Esophagus squamous epithelium (tissue), 5 donors: ENCODE results near the gene UNK. TPM values are rescaled to one million over a fixed set of nuclear protein-coding genes. Genes with fewer than 3 reads are reported as not detected.

Source experiments
- DNase-seq: peaks from one replicate; lab custom pipeline; 2025; lab: John Stamatoyannopoulos, UW
- H3K27ac ChIP-seq, 4 donors: fragments of 200-600 bp; sonication (generic); one replicate each; pipeline ENCODE4 v1.5.1; 2016 to 2019; ENCODE audit warnings: mild to moderate bottlenecking in 1 of 4
- H3K27me3 ChIP-seq, 4 donors: fragments of 200-600 bp; sonication (generic); 1 replicate in 3 of 4; 2 replicates in 1 of 4; pipeline versions ENCODE4 v1.5.1 to v1.6.0; 2017 to 2021; ENCODE audit warnings: antibody characterized with exemption in 1 of 4
- H3K36me3 ChIP-seq, 3 donors: fragments of 200-600 bp; sonication (generic); one replicate each; pipeline ENCODE4 v1.5.1; 2016 to 2019
- H3K4me1 ChIP-seq, 3 donors: fragments of 200-600 bp; sonication (generic); one replicate each; pipeline ENCODE4 v1.5.1; 2017 to 2019
- H3K4me3 ChIP-seq, 4 donors: fragments of 200-600 bp; sonication (generic); 1 replicate in 3 of 4; 2 replicates in 1 of 4; pipeline ENCODE4 v1.5.1; 2016 to 2019; ENCODE audit warnings: mild to moderate bottlenecking in 2 of 4, moderate library complexity in 1 of 4
- H3K9me3 ChIP-seq, 3 donors: fragments of 200-600 bp; sonication (generic); one replicate each; pipeline ENCODE4 v1.5.1; 2016 to 2019
- CTCF ChIP-seq, 6 experiments: fragments of 450-650 bp in 4 of 6; fragments of 200-600 bp in 2 of 6; sonication (generic) in 2 of 6; IDR thresholded peaks; one replicate each; pipeline ENCODE4 v1.5.1; 2016 to 2019; ENCODE audit warnings: antibody characterized with exemption in 6 of 6, mild to moderate bottlenecking in 4 of 6, moderate library complexity in 4 of 6
- POLR2A ChIP-seq, 4 donors: fragments of 450-650 bp; IDR thresholded peaks; one replicate each; pipeline ENCODE4 v1.6.1; 2017; ENCODE audit warnings: antibody characterized with exemption in 4 of 4, mild to moderate bottlenecking in 4 of 4, moderate library complexity in 3 of 4
- WGBS, 2 donors: methylation state at CpG; one replicate each; pipeline ENCODE4 v1.1.5; 2018; 5-methylcytosine and 5-hydroxymethylcytosine counted together
- intact Hi-C: fragments of 100-400 bp; cut with DNase I; formaldehyde crosslinking; loops from one replicate; pipeline ENCODE4 v1.15.0; 2022
- total RNA-seq, 4 donors: library from RNA; depleted of rRNA; stranded (reverse); fragments of >200 nt; gene quantifications; one replicate each; pipeline ENCODE4 v1.1.0, GENCODE V29; 2016
- donor health status: DM: yes; HTN: yes; CAD: no.

UNK gene
- total RNA-seq, 4 donors from 2014 or later: 14.8 to 27.3 (median 20.4) TPM

DNA sequence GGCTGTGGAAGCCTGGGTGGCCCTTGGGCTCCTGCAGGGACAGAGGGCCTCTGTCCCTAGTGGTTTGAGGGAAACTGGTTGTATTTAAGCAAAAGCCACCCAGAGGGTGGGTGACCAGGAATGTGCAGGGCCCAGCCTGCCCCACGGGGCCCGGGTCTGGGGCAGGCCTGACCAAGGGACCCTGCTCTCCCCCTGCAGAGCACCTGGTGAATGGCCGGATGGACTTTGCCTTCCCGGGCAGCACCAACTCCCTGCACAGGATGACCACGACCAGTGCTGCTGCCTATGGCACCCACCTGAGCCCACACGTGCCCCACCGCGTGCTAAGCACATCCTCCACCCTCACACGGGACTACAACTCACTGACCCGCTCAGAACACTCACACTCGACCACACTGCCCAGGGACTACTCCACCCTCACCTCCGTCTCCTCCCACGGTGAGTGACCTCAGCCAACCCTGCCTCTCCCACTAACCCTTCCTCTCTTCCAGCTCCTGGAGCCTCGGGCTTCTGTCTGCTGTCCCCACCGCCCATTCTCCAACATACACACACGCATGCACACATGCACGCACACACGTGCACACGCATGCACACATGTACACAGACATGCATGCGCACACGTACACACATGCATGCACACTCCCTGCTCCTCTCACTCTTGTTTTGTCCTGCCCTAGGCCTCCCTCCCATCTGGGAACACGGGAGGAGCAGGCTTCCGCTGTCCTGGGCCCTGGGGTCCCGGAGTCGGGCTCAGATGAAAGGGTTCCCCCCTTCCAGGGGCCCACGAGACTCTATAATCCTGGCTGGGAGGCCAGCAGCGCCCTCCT is 30.0 kb upstream of the UNK start:
- peaks cover 12 to 50% (median 16%) of the 10 kb centered on the region in 3 donors for H3K4me1 ChIP-seq
- TF ChIP-seq CTCF (IDR thresholded peaks at IDR 0.05) (no peak), POLR2A (IDR thresholded peaks at IDR 0.05) (no peak)
- H3K4me3 ChIP-seq: peak overlapping the region in 2 of 4 donors; percentile 43 to 66
- no peaks in the 10 kb centered on the region for H3K9me3 ChIP-seq
- peak overlapping the region in 1 of 4 donors; percentile 70 for H3K27ac ChIP-seq
- intact Hi-C loops: loop anchor here (5.0 to 10.0 kb wide), 3 partner anchors 82 to 250 kb away; partner anchors contain the start of gene SMIM5
- H3K36me3 ChIP-seq: peaks cover 12 to 100% (median 45%) of the 10 kb centered on the region in 3 donors
- DNase-seq: no peak
- WGBS, 2 donors: 67 to 74% methylated on average over 17 to 19 of the region's 27 CpGs
- H3K27me3 ChIP-seq: no peaks in the 10 kb centered on the region

- DNase-seq: no peak
- peaks cover 12 to 98% (median 45%) of the 10 kb centered on the region in 3 donors for H3K36me3 ChIP-seq
Measured at GRCh38 chr17:75755205-75755901, 29.3 kb upstream of the UNK start.

DNA sequence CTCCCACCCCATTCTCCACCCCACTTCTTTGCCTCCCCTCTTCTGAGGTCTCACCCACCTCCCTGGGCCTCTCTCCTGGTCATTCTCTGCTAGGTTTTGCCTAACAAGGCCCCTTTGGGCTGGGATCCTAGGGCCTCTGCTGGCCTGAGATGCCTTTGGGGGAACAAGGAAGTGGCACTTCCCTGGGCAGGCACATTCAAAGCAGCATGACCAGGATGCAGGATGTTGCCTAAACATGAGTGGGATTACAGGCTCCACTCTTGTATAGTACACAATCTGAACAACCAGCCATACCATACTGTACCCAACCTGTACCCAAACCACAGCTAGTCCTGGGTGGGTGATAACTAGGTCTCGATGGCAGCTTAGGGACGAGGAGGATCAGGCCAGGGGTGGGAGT is 28.6 kb upstream of the UNK start:
- Histone ChIP-seq H3K4me3 (no peak overlapping the region), H3K9me3 (no peaks in the 10 kb centered on the region), H3K4me1 (peaks cover 12 to 49% (median 23%) of the 10 kb centered on the region in 3 donors), H3K36me3 (peaks cover 12 to 96% (median 39%) of the 10 kb centered on the region in 3 donors), H3K27ac (no peak overlapping the region), H3K27me3 (no peaks in the 10 kb centered on the region)
- TF ChIP-seq POLR2A (IDR thresholded peaks at IDR 0.05) (no peak), CTCF (IDR thresholded peaks at IDR 0.05) (no peak)
- intact Hi-C loops: loop anchor here (10.0 kb wide), 1 partner anchor 251 kb away; no protein-coding TSS in a partner anchor
- WGBS, 2 donors: no CpG with 5 or more reads among the region's 2 CpGs
- no peak for DNase-seq

More at GRCh38 chr17:75755205-75755901, 29.3 kb upstream of the UNK start:
- H3K4me3 ChIP-seq: no peak overlapping the region
- no peaks in the 10 kb centered on the region for H3K9me3 ChIP-seq
- TF ChIP-seq POLR2A (IDR thresholded peaks at IDR 0.05) (no peak), CTCF (IDR thresholded peaks at IDR 0.05) (no peak)
- intact Hi-C loops: loop anchor here (10.0 kb wide), 1 partner anchor 251 kb away; no protein-coding TSS in a partner anchor
- no peaks in the 10 kb centered on the region for H3K27me3 ChIP-seq
- H3K4me1 ChIP-seq: peaks cover 12 to 49% (median 23%) of the 10 kb centered on the region in 3 donors
- no peak overlapping the region for H3K27ac ChIP-seq
- WGBS, 2 donors: 100% methylated on average over 1 of the region's 20 CpGs; no CpG with 5 or more reads in 1 of the 2 donors

GRCh38 chr17:75756451-75757085 is 28.0 kb upstream of the UNK start:
- no peak for TF ChIP-seq POLR2A (IDR thresholded peaks at IDR 0.05)
- no peak for TF ChIP-seq CTCF (IDR thresholded peaks at IDR 0.05)
- intact Hi-C loops: loop anchor here (10.0 kb wide), 1 partner anchor 252 kb away; no protein-coding TSS in a partner anchor
- 74 to 92% methylated on average over 5 to 7 of the region's 29 CpGs for WGBS, 2 donors

More at GRCh38 chr17:75756451-75757085, 28.0 kb upstream of the UNK start:
- H3K36me3 ChIP-seq: peaks cover 12 to 91% (median 35%) of the 10 kb centered on the region in 3 donors
- H3K27me3 ChIP-seq: no peaks in the 10 kb centered on the region
- DNase-seq: no peak
- no peaks in the 10 kb centered on the region for H3K9me3 ChIP-seq
- H3K4me1 ChIP-seq: peaks cover 12 to 49% (median 23%) of the 10 kb centered on the region in 3 donors
- no peak overlapping the region for H3K4me3 ChIP-seq
- no peak overlapping the region for H3K27ac ChIP-seq
